ENCODE results near the gene IRAK4. TPM values are rescaled to one million over a fixed set of nuclear protein-coding genes. Genes with fewer than 3 reads are reported as not detected.

The IRAK4 gene
- polyA plus RNA-seq, 2 of the 4 experiments (the other 2 are of a cell fraction): 7.1 to 18.4 TPM

DNA sequence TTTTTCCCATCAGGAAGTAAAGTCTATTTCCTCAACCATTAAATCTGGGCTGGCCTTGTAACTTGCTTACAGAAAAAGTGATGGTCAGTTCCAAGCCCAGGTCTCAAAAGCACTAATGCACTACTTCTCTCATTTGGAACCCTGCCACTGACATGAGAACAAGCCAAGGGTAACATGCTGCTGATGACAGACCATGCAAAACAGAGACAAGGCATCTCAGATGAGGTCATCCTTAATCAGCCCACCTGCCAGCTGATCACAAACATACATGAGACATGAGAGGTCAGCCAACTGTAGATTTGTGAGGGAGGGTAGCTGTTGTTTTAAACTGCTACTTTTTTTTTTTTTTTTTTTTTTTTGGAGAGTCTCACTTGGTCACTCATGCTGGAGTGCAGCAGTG is 31.2 kb downstream of the IRAK4 start:
- DNase-seq (ENCODE audit: low read depth in 1 of 2, low spot score in 1 of 2) (no peak), ATAC-seq (no peak), FAIRE-seq (no peak)
- Histone ChIP-seq H3K9me3 (no peaks in the 10 kb centered on the region), H3K4me1 (no peaks in the 10 kb centered on the region), H3K27ac (no peak overlapping the region), H3K4me2 (no peak overlapping the region), H3K4me3 (no peak overlapping the region)
- CTCF ChIA-PET: no interaction called here
- POLR2A ChIA-PET: interaction anchor here (0.6 kb wide), 1 partner anchor 16 kb away, joined by 3 read pairs; no protein-coding TSS in a partner anchor
- TF ChIP-seq TFCP2L1 (CRISPR knock-in tag; IDR thresholded peaks at IDR 0.05): no peak
- TF ChIP-seq HOXB5 (CRISPR knock-in tag; IDR thresholded peaks at IDR 0.05): no peak
- TF ChIP-seq, protein P1, sequence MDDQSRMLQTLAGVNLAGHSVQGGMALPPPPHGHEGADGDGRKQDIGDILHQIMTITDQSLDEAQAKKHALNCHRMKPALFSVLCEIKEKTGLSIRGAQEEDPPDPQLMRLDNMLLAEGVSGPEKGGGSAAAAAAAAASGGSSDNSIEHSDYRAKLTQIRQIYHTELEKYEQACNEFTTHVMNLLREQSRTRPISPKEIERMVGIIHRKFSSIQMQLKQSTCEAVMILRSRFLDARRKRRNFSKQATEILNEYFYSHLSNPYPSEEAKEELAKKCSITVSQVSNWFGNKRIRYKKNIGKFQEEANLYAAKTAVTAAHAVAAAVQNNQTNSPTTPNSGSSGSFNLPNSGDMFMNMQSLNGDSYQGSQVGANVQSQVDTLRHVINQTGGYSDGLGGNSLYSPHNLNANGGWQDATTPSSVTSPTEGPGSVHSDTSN (IDR thresholded peaks at IDR 0.05): no peak
- TF ChIP-seq CHD4 (IDR thresholded peaks at IDR 0.05; ENCODE audit: borderline replicate concordance): no peak
- no peak for TF ChIP-seq CHD2 (IDR thresholded peaks at IDR 0.05; ENCODE audit: low read length, partially characterized antibody)
- TF ChIP-seq NFE2L2 (conservative IDR thresholded peaks at IDR 0.05; ENCODE audit: low read length): no peak
- TF ChIP-seq NPAS2 (CRISPR knock-in tag; IDR thresholded peaks at IDR 0.05; ENCODE audit: borderline replicate concordance): no peak
- TF ChIP-seq, protein P2, sequence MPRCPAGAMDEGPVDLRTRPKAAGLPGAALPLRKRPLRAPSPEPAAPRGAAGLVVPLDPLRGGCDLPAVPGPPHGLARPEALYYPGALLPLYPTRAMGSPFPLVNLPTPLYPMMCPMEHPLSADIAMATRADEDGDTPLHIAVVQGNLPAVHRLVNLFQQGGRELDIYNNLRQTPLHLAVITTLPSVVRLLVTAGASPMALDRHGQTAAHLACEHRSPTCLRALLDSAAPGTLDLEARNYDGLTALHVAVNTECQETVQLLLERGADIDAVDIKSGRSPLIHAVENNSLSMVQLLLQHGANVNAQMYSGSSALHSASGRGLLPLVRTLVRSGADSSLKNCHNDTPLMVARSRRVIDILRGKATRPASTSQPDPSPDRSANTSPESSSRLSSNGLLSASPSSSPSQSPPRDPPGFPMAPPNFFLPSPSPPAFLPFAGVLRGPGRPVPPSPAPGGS (IDR thresholded peaks at IDR 0.05): no peak
- no peak for TF ChIP-seq EHMT2 (IDR thresholded peaks at IDR 0.05; ENCODE audit: low read depth)
- TF ChIP-seq FOSB (CRISPR knock-in tag; IDR thresholded peaks at IDR 0.05): no peak
- TF ChIP-seq, protein P3, sequence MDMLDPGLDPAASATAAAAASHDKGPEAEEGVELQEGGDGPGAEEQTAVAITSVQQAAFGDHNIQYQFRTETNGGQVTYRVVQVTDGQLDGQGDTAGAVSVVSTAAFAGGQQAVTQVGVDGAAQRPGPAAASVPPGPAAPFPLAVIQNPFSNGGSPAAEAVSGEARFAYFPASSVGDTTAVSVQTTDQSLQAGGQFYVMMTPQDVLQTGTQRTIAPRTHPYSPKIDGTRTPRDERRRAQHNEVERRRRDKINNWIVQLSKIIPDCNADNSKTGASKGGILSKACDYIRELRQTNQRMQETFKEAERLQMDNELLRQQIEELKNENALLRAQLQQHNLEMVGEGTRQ (IDR thresholded peaks at IDR 0.05): no peak
- no peak for TF ChIP-seq POLR2AphosphoS2 (conservative IDR thresholded peaks at IDR 0.05; ENCODE audit: low read length)
- TF ChIP-seq HOXA7 (CRISPR knock-in tag; IDR thresholded peaks at IDR 0.05): no peak
- TF ChIP-seq, protein P4, sequence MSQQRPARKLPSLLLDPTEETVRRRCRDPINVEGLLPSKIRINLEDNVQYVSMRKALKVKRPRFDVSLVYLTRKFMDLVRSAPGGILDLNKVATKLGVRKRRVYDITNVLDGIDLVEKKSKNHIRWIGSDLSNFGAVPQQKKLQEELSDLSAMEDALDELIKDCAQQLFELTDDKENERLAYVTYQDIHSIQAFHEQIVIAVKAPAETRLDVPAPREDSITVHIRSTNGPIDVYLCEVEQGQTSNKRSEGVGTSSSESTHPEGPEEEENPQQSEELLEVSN (IDR thresholded peaks at IDR 0.05; ENCODE audit: borderline replicate concordance, low read depth): no peak
- TF ChIP-seq HDAC2 (IDR thresholded peaks at IDR 0.05): no peak
- TF ChIP-seq EP300 (IDR thresholded peaks at IDR 0.05): no peak
- no peak for TF ChIP-seq RARB (CRISPR knock-in tag; IDR thresholded peaks at IDR 0.05)
- TF ChIP-seq HEYL (CRISPR knock-in tag; IDR thresholded peaks at IDR 0.05): no peak
- TF ChIP-seq, protein P5, sequence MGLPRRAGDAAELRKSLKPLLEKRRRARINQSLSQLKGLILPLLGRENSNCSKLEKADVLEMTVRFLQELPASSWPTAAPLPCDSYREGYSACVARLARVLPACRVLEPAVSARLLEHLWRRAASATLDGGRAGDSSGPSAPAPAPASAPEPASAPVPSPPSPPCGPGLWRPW (IDR thresholded peaks at IDR 0.05): no peak
- no peak for TF ChIP-seq FOXS1 (CRISPR knock-in tag; IDR thresholded peaks at IDR 0.05)

DNA sequence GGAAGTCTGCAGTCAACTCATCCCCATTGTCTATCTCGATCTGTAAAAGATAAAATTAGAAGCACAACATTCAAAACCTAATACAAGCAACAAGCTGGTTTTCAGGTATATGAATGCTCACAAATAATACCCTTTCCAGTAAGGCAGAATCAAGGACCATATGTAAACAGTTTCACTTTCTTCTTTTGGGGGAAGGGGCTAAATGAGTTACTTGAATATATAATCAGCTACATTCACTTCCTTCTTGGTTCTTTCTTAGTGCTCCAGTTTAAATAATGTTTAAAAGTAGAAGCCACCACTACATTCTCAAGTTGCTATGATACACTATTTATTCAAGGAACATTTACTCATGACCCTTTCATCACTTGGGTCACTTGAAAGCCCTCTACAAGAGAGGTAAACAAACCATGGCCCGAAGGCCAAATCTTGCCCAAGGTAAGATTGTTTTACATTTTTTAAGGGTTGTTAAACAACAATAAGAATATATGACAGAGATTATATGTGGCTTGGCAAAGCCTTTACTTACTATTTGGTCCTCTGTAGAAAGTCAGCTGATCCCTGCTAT is 37.0 kb downstream of the IRAK4 start:
- DNase-seq (ENCODE audit: low read depth in 1 of 2, low spot score in 1 of 2): peak in 1 of 2 experiments; percentile 58
- 31% methylated on average over 2 of the region's 2 CpGs for WGBS (ENCODE audit: missing lambda C conversion rate)
- FAIRE-seq: no peak
- CTCF ChIA-PET: no interaction called here
- Histone ChIP-seq H3K9me3 (no peaks in the 10 kb centered on the region), H3K27ac (no peak overlapping the region), H3K4me3 (no peak overlapping the region), H3K4me1 (peaks cover 13% of the 10 kb centered on the region), H3K4me2 (peak overlapping the region; percentile 32)
- POLR2A ChIA-PET: interaction anchor here (2.6 kb wide), 1 partner anchor 10 kb away, joined by 10 read pairs; the partner anchor contains the start of gene TWF1
- peak; percentile 45 to 63; a peak in 3 of 6 replicates for ATAC-seq
- no peak for TF ChIP-seq POLR2AphosphoS2 (conservative IDR thresholded peaks at IDR 0.05; ENCODE audit: low read length)
- TF ChIP-seq EHF (CRISPR knock-in tag; IDR thresholded peaks at IDR 0.05): no peak
- TF ChIP-seq JUN (IDR thresholded peaks at IDR 0.05): no peak
- TF ChIP-seq HOXA7 (CRISPR knock-in tag; IDR thresholded peaks at IDR 0.05): no peak
- TF ChIP-seq HEYL (CRISPR knock-in tag; IDR thresholded peaks at IDR 0.05): no peak
- TF ChIP-seq FOSB (CRISPR knock-in tag; IDR thresholded peaks at IDR 0.05): no peak
- TF ChIP-seq EP300 (IDR thresholded peaks at IDR 0.05): no peak
- TF ChIP-seq PHF8 (IDR thresholded peaks at IDR 0.05; ENCODE audit: borderline replicate concordance, low read depth): no peak

Measured in A549 (cell line).